ENCODE measurements around the gene CPED1. TPM values are rescaled to one million over a fixed set of nuclear protein-coding genes. Genes with fewer than 3 reads are reported as not detected.

CPED1 gene
- total RNA-seq, 2 experiments from 2014 or later: not detected

- H3K9me3 Mint-ChIP-seq: no peaks in the 10 kb centered on the region
- CTCF ChIA-PET: interaction anchor here (0.7 kb wide), 2 partner anchors 35 to 535 kb away, joined by 4 to 5 read pairs; no protein-coding TSS in a partner anchor
- POLR2A ChIA-PET: no interaction called here
- peaks cover 32% of the 10 kb centered on the region for H3K36me3 Mint-ChIP-seq (ENCODE audit: low read depth)
- H3K4me3 Mint-ChIP-seq: no peak overlapping the region
- H3K4me1 Mint-ChIP-seq: no peaks in the 10 kb centered on the region
- peaks cover under 1% of the 10 kb centered on the region for H3K27me3 Mint-ChIP-seq
- no peak overlapping the region for H3K27ac Mint-ChIP-seq
- no peak for DNase-seq
These were observed 353.4 kb downstream of the CPED1 start for GRCh38 chr7:121341933-121342332.

- no peaks in the 10 kb centered on the region for H3K27me3 Mint-ChIP-seq
- ChIA-PET CTCF (no interaction called here), POLR2A (no interaction called here)
- H3K4me3 Mint-ChIP-seq: no peak overlapping the region
- H3K36me3 Mint-ChIP-seq (ENCODE audit: low read depth): peaks cover 38% of the 10 kb centered on the region
- no peaks in the 10 kb centered on the region for H3K9me3 Mint-ChIP-seq
- H3K4me1 Mint-ChIP-seq: no peaks in the 10 kb centered on the region
- no peak for DNase-seq
- H3K27ac Mint-ChIP-seq: no peak overlapping the region
These were observed 354.1 kb downstream of the CPED1 start for GRCh38 chr7:121342631-121343030.

GRCh38 chr7:121343302-121343701, 354.8 kb downstream of the CPED1 start:
- no peaks in the 10 kb centered on the region for H3K4me1 Mint-ChIP-seq

GRCh38 chr7:121344093-121344492, 355.6 kb downstream of the CPED1 start:
- no peak overlapping the region for H3K4me3 Mint-ChIP-seq
- H3K4me1 Mint-ChIP-seq: no peaks in the 10 kb centered on the region
- ChIA-PET POLR2A (no interaction called here), CTCF (no interaction called here)
- no peak overlapping the region for H3K27ac Mint-ChIP-seq
- peaks cover 38% of the 10 kb centered on the region for H3K36me3 Mint-ChIP-seq (ENCODE audit: low read depth)
- H3K27me3 Mint-ChIP-seq: no peaks in the 10 kb centered on the region
- no peak for DNase-seq
- no peaks in the 10 kb centered on the region for H3K9me3 Mint-ChIP-seq

More at GRCh38 chr7:121343302-121343701, 354.8 kb downstream of the CPED1 start:
- Mint-ChIP-seq H3K27me3 (no peaks in the 10 kb centered on the region), H3K36me3 (ENCODE audit: low read depth) (peaks cover 38% of the 10 kb centered on the region), H3K9me3 (no peaks in the 10 kb centered on the region), H3K4me3 (no peak overlapping the region), H3K27ac (no peak overlapping the region)
- CTCF ChIA-PET: no interaction called here
- POLR2A ChIA-PET: no interaction called here
- no peak for DNase-seq

- Mint-ChIP-seq H3K9me3 (no peaks in the 10 kb centered on the region), H3K4me3 (no peak overlapping the region), H3K27ac (no peak overlapping the region), H3K27me3 (no peaks in the 10 kb centered on the region), H3K4me1 (no peaks in the 10 kb centered on the region), H3K36me3 (ENCODE audit: low read depth) (peaks cover 38% of the 10 kb centered on the region)
- POLR2A ChIA-PET: no interaction called here
- CTCF ChIA-PET: no interaction called here
- DNase-seq: no peak
These were observed 356.0 kb downstream of the CPED1 start for GRCh38 chr7:121344497-121344896.

Other genes starting within 250 kb of the CPED1 start
- not detected for gene TSPAN12, start 130.6 kb upstream of the CPED1 start, total RNA-seq
- gene ING3, start 37.9 kb upstream of the CPED1 start, total RNA-seq: 10 to 100 TPM; 22.2 to 26.5 TPM

Data from activated CD4-positive, alpha-beta memory T cell treated with anti-CD3 and anti-CD28 coated beads, Interleukin-2, amount 10 ng/mL, durations not matched to agents 7 days and 5 days (primary cell).